ENCODE data around the gene SMG6.

GRCh38 chr17:2194889-2195335 is 108.7 kb downstream of the SMG6 start:
- TF ChIP-seq CTCF (IDR thresholded peaks at IDR 0.05; ENCODE audit: insufficient read depth, low read length, poor library complexity, severe bottlenecking) (no peak), EZH2phosphoT487 (conservative IDR thresholded peaks at IDR 0.05; ENCODE audit: low read length) (no peak)
